HFF-Myc (cell line): ENCODE results near the gene DSC3.

Experiments used
- DNase-seq: peaks from one replicate; pipeline ENCODE4 v3.0.0-alpha.2; 2011; ENCODE audit warnings: low read depth; ENCODE audit errors: extremely low read depth
- H3K4me3 ChIP-seq: replicated peaks from 2 replicates; pipeline ENCODE4 v1.5.1; 2011; ENCODE audit warnings: low read depth, mild to moderate bottlenecking, control low read depth, low read length
- TF ChIP-seq, protein P1 (sequence below): IDR thresholded peaks from 2 replicates; pipeline ENCODE4 v1.5.1; 2012; ENCODE audit warnings: mild to moderate bottlenecking, low read depth, low read length, control low read depth; ENCODE audit errors: missing control alignments

Gene DSC3

DNA sequence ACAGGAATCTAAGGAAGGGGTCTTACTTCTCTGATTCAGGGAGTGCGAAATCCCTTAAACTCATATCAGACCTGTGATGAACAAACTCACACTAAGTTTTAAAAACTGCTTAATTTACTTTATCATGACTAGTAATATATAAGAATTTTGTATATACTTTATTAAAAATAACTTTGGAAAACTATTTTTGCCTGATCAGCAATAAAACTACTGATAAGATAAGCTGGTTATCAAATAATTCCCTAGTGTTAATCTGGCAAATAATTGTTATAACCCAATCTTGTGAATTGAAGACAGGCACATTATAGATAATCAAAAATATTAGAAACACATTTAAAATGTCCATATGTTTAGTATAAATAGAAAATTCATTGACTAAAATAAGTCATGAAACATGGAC, 23.7 kb upstream of the DSC3 start:
- no peak for DNase-seq

DNA sequence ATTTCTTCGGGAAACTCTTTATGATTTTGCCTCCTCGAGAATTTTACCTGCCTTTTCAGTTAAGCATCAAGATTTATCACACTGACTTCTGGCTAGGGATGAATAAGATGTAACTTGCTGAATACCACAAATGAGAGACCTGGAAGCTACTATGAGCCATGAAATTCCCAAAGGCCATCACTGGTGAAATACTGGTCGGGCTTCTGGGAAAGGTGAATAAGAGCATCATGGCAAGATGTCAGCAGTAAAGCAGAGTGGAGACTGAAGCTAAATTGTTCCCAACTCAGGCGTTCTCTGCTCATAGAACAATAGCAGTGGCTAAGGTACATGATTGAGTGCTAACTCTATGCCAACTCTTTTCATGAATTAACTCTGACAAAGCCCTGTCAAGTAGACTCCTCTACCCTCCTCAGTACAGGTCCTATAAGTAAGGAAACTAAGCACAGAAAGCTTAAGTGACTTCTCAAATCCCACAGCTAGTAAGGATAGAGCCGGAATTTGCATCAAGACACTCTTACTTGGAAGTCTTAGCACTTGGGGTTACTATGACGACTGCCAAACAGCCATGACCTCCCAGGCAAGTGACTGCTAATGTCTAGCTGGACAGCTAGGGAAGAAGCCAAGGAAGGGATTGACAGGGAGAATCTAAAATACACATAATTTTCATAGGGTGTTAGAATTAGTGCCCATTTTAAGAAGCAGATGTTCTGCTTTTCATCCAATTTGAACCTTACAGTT, 22.7 kb upstream of the DSC3 start:
- DNase-seq, result no peak

More for the DNA sequence above, 23.7 kb upstream of the DSC3 start:
- H3K4me3 ChIP-seq, result no peak overlapping the region
- TF ChIP-seq, protein P1, sequence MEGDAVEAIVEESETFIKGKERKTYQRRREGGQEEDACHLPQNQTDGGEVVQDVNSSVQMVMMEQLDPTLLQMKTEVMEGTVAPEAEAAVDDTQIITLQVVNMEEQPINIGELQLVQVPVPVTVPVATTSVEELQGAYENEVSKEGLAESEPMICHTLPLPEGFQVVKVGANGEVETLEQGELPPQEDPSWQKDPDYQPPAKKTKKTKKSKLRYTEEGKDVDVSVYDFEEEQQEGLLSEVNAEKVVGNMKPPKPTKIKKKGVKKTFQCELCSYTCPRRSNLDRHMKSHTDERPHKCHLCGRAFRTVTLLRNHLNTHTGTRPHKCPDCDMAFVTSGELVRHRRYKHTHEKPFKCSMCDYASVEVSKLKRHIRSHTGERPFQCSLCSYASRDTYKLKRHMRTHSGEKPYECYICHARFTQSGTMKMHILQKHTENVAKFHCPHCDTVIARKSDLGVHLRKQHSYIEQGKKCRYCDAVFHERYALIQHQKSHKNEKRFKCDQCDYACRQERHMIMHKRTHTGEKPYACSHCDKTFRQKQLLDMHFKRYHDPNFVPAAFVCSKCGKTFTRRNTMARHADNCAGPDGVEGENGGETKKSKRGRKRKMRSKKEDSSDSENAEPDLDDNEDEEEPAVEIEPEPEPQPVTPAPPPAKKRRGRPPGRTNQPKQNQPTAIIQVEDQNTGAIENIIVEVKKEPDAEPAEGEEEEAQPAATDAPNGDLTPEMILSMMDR, result no peak

DNA sequence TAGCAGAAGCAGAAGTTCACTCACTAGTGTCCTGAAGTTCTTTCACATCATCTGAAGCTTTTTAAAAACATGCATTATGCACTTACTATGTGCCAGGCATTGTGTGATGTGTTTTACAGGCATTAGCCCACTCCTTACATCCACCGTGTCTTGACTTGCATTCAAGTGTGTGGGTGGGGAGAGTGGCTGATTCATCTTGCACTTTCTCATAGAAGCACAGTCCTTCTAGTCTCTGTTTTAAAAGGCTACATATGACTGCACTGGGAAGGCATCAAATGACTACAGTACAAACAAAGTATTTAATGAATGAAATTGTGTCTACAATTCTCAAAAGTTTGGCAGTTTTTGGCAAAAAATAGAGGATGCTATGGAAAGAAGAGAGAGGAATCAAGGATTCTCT, 21.6 kb upstream of the DSC3 start:
- DNase-seq, result no peak
- no peak overlapping the region for H3K4me3 ChIP-seq
- TF ChIP-seq, protein P1, result no peak

More for the DNA sequence above, 22.7 kb upstream of the DSC3 start:
- TF ChIP-seq, protein P1, result no peak
- no peak overlapping the region for H3K4me3 ChIP-seq

DNA sequence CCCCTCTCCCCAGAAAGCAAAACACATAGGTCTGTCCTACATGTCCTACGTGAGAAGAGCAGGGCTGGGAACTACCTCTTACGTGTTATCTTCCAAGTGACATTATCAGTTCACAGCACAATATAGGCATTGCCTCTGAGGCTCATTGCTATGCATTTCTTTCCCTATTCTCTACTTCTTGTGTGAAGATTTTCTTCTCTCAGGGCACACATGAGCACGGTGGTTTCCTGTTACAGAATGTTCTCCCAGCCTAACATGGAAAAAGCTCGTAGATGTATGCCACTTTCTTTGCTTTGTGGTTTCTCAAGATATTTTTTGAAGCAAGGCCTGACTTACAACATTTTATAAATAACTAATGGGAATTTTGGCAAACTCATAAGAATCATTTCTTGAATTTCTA, 19.4 kb upstream of the DSC3 start:
- no peak for DNase-seq

DNA sequence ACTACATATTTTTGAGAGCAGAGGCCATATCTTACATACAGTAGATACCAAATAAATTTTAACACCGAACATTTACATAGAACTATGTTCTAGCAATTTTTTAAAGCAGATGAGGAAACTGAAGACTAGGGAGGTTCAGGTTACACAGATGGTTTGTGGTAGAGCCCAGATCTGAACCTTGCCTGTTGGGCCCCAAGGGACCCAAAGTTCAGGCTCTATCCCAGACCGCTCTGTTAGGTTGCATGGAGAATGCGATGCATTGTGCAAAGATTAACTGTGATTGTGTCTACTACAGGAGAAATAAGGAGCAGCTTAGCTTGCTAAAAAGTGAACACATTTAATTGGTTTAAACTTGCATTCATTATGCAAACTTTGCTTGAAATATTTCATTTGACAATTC, 16.4 kb upstream of the DSC3 start:
- H3K4me3 ChIP-seq, result no peak overlapping the region
- TF ChIP-seq, protein P1, result no peak
- DNase-seq, result no peak

More for the DNA sequence above, 19.4 kb upstream of the DSC3 start:
- TF ChIP-seq, protein P1, result no peak
- no peak overlapping the region for H3K4me3 ChIP-seq

DNA sequence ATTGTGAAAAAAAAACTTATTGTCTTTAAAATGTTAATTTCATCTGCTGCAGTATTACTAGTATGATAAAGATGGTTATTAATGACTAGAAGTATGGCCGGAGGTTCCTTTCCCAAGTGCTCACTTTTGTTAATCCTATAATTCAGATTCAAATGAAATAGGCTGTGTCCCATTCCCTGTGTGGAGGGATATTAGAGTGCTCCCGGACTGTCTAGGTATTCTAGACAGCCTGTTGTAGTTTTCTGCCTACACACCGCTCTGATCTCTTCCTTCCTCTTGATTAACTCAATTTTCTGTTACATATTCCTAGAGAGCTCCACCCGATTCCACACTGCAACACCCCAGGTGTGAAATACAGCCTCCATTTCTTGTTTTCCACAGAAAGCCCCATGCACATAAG, 15.4 kb upstream of the DSC3 start:
- no peak for DNase-seq
- no peak overlapping the region for H3K4me3 ChIP-seq
- TF ChIP-seq, protein P1, result no peak

DNA sequence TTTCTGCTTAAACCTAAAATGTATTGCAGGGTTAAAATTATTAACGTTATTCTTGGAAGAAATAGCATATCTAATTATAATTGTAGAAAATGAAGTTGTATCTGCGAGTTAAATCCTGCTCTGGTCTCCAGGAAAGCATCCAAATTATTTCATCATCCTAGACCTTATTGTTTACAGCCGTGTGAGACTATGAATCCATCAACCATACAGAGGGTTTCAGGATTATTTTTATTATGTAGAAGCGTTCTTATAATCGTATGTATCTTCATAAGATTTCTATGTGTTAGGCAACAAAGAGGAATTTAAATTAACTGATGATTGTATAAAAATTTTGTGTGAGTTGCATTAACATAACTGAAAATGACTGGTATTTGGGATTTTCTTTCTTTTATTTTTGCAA, 14.5 kb upstream of the DSC3 start:
- TF ChIP-seq, protein P1, result no peak
- no peak overlapping the region for H3K4me3 ChIP-seq
- DNase-seq, result no peak
